ENCODE results near the gene GREB1.

GRCh38 chr2:11514081-11514730, 19.6 kb upstream of the GREB1 start:
- TF ChIP-seq CTCF (IDR thresholded peaks at IDR 0.05) (no peak), EZH2 (IDR thresholded peaks at IDR 0.05; ENCODE audit: borderline replicate concordance, insufficient read depth, low read depth, low read length, poor library complexity, severe bottlenecking) (no peak)

All from B cell (primary cell).